ENCODE data around the gene NXPE3. TPM values are rescaled to one million over a fixed set of nuclear protein-coding genes. Genes with fewer than 3 reads are reported as not detected.

The NXPE3 gene
- polyA plus RNA-seq, 3 donors: 14.6 to 35.8 (median 19.8) TPM

DNA sequence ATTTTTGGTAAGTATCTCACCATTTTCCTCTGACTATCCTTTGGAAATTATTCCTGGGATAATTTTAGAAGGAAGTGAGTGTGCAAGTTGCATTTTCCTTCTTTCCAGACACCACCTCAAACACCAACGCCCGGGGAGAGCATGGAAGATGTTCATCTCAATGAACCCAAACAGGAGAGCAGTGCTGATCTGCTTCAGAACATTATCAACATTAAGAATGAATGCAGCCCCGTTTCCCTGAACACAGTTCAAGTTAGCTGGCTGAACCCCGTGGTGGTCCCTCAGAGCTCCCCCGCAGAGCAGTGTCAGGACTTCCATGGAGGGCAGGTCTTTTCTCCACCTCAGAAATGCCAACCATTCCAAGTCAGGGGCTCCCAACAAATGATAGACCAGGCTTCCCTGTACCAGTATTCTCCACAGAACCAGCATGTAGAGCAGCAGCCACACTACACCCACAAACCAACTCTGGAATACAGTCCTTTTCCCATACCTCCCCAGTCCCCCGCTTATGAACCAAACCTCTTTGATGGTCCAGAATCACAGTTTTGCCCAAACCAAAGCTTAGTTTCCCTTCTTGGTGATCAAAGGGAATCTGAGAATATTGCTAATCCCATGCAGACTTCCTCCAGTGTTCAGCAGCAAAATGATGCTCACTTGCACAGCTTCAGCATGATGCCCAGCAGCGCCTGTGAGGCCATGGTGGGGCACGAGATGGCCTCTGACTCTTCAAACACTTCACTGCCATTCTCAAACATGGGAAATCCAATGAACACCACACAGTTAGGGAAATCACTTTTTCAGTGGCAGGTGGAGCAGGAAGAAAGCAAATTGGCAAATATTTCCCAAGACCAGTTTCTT lies 74.2 kb downstream of the NXPE3 start:
- H3K4me2 ChIP-seq (replicated peaks; ENCODE audit: extremely low read depth, low read length, poor library complexity, severe bottlenecking): peak overlapping the region; percentile 86
- Mint-ChIP-seq H3K36me3 (peaks cover 76 to 79% of the 10 kb centered on the region in 2 donors), H3K4me1 (peaks cover 60% of the 10 kb centered on the region), H3K27ac (peak overlapping the region in 6 of 7 donors; percentile 51 to 95 (median 84)), H3K4me3 (peak overlapping the region; percentile 71 to 96), H3K9me3 (peaks cover 0 to 6% (median 0%) of the 10 kb centered on the region in 7 donors), H3K27me3 (ENCODE audit: low read depth in 3 of 3) (no peaks in the 10 kb centered on the region)
- intact Hi-C loops (cut with micrococcal nuclease): loop anchor here in 1 of 2 donors (5.0 kb wide), 3 partner anchors 41 to 84 kb away; no protein-coding TSS in a partner anchor
- peaks cover 29 to 75% of the 10 kb centered on the region in 2 donors for H3K4me1 ChIP-seq (ENCODE audit: control insufficient read depth in 1 of 2, insufficient read depth in 2 of 2, low read length in 2 of 2)
- H3K27ac ChIP-seq (ENCODE audit: low read depth in 1 of 2, low read length in 2 of 2): peak overlapping the region; percentile 21 to 51
- 98% methylated on average over 6 of the region's 8 CpGs for WGBS (ENCODE audit: insufficient coverage)
- no peak overlapping the region for H2AFZ ChIP-seq (ENCODE audit: insufficient read depth, low read depth, low read length, poor library complexity, severe bottlenecking)
- DNase-seq: no peak
- peaks cover 65 to 73% of the 10 kb centered on the region in 2 donors for H3K36me3 ChIP-seq (replicated peaks in 1 of 2; ENCODE audit: control insufficient read depth in 1 of 2, insufficient read depth in 2 of 2, low read length in 2 of 2)
- H3K9me3 ChIP-seq (replicated peaks in 1 of 2; ENCODE audit: control insufficient read depth in 1 of 2, insufficient read depth in 1 of 2, low read length in 2 of 2): no peaks in the 10 kb centered on the region
- H3K9ac ChIP-seq (ENCODE audit: insufficient read depth, low read length, poor library complexity, severe bottlenecking): no peak overlapping the region
- TF ChIP-seq, protein P1, sequence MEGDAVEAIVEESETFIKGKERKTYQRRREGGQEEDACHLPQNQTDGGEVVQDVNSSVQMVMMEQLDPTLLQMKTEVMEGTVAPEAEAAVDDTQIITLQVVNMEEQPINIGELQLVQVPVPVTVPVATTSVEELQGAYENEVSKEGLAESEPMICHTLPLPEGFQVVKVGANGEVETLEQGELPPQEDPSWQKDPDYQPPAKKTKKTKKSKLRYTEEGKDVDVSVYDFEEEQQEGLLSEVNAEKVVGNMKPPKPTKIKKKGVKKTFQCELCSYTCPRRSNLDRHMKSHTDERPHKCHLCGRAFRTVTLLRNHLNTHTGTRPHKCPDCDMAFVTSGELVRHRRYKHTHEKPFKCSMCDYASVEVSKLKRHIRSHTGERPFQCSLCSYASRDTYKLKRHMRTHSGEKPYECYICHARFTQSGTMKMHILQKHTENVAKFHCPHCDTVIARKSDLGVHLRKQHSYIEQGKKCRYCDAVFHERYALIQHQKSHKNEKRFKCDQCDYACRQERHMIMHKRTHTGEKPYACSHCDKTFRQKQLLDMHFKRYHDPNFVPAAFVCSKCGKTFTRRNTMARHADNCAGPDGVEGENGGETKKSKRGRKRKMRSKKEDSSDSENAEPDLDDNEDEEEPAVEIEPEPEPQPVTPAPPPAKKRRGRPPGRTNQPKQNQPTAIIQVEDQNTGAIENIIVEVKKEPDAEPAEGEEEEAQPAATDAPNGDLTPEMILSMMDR (IDR thresholded peaks at IDR 0.05): no peak
- no peaks in the 10 kb centered on the region for H3K27me3 ChIP-seq (ENCODE audit: control insufficient read depth in 2 of 2, insufficient read depth in 2 of 2, low read length in 2 of 2)
- H3K79me2 ChIP-seq (ENCODE audit: insufficient read depth, low read length): peaks cover 94% of the 10 kb centered on the region
- peak overlapping the region; percentile 6 to 100 (median 9) for H3K4me3 ChIP-seq (replicated peaks in 1 of 3; ENCODE audit: low read depth in 2 of 3, low read length in 3 of 3)
- H4K20me1 ChIP-seq (ENCODE audit: insufficient read depth, low read length): peaks cover 89% of the 10 kb centered on the region

DNA sequence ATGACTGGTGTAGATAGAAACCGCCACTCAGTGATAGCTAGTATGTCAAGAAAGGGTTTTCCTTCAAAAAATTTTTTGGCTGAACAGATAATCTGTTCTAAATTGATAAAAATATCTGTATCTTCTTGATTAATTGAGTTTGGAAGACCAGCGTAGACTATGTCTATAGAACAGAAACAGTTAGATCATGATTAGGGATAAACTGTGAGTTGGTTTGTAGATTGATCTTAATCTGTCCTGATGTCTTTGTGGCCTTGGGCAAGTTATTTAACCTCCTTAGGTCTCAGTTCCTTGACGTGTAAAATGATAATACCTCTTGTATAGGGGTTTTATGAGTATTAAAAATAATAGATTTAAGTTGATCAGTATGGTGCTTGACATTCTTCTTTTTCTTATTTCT lies 75.0 kb downstream of the NXPE3 start:
- Mint-ChIP-seq H3K36me3 (peaks cover 84 to 87% of the 10 kb centered on the region in 2 donors), H3K27me3 (ENCODE audit: low read depth in 3 of 3) (no peaks in the 10 kb centered on the region), H3K27ac (peak overlapping the region in 2 of 7 donors; percentile 15 to 94), H3K9me3 (peaks cover 0 to 6% (median 0%) of the 10 kb centered on the region in 7 donors), H3K4me1 (peaks cover 62% of the 10 kb centered on the region), H3K4me3 (peak overlapping the region in 1 of 2 donors; percentile 96)
- WGBS (ENCODE audit: insufficient coverage): 100% methylated on average over 2 of the region's 3 CpGs
- H3K4me3 ChIP-seq (replicated peaks in 1 of 3; ENCODE audit: low read depth in 2 of 3, low read length in 3 of 3): peak overlapping the region in 2 of 3 experiments; percentile 5 to 100
- no peak overlapping the region for H3K9ac ChIP-seq (ENCODE audit: insufficient read depth, low read length, poor library complexity, severe bottlenecking)
- peaks cover 96% of the 10 kb centered on the region for H4K20me1 ChIP-seq (ENCODE audit: insufficient read depth, low read length)
- no peaks in the 10 kb centered on the region for H3K9me3 ChIP-seq (replicated peaks in 1 of 2; ENCODE audit: control insufficient read depth in 1 of 2, insufficient read depth in 1 of 2, low read length in 2 of 2)
- no peak overlapping the region for H2AFZ ChIP-seq (ENCODE audit: insufficient read depth, low read depth, low read length, poor library complexity, severe bottlenecking)
- no peak for DNase-seq
- H3K79me2 ChIP-seq (ENCODE audit: insufficient read depth, low read length): peaks cover 92% of the 10 kb centered on the region
- H3K4me2 ChIP-seq (replicated peaks; ENCODE audit: extremely low read depth, low read length, poor library complexity, severe bottlenecking): peak overlapping the region; percentile 86
- peak overlapping the region in 1 of 2 donors; percentile 33 for H3K27ac ChIP-seq (ENCODE audit: low read depth in 1 of 2, low read length in 2 of 2)
- peaks cover 72 to 81% of the 10 kb centered on the region in 2 donors for H3K36me3 ChIP-seq (replicated peaks in 1 of 2; ENCODE audit: control insufficient read depth in 1 of 2, insufficient read depth in 2 of 2, low read length in 2 of 2)
- peaks cover 22 to 70% of the 10 kb centered on the region in 2 donors for H3K4me1 ChIP-seq (ENCODE audit: control insufficient read depth in 1 of 2, insufficient read depth in 2 of 2, low read length in 2 of 2)
- TF ChIP-seq, protein P1 (IDR thresholded peaks at IDR 0.05): no peak
- intact Hi-C loops (cut with micrococcal nuclease): loop anchor here in 1 of 2 donors (5.0 kb wide), 3 partner anchors 42 to 83 kb away; no protein-coding TSS in a partner anchor
- no peaks in the 10 kb centered on the region for H3K27me3 ChIP-seq (ENCODE audit: control insufficient read depth in 2 of 2, insufficient read depth in 2 of 2, low read length in 2 of 2)

All from CD14-positive monocyte (primary cell).